COLO668 (cell line): ENCODE results near the gene SMTN.

Experiments
- DNase-seq: peaks from one replicate; lab custom pipeline; 2025; ENCODE audit not compliant: unreplicated experiment; lab: John Stamatoyannopoulos, UW

Gene SMTN

GRCh38 chr22:31125521-31126117 lies 44.5 kb downstream of the SMTN start:
- DNase-seq, result no peak

- DNase-seq, result no peak
Observed at GRCh38 chr22:31126128-31126868, 45.2 kb downstream of the SMTN start.

GRCh38 chr22:31126869-31127175 lies 45.7 kb downstream of the SMTN start:
- no peak for DNase-seq

- no peak for DNase-seq
Observed at GRCh38 chr22:31127181-31127772, 46.2 kb downstream of the SMTN start.

GRCh38 chr22:31128156-31128555 lies 47.0 kb downstream of the SMTN start:
- no peak for DNase-seq

GRCh38 chr22:31130873-31131272 lies 49.8 kb downstream of the SMTN start:
- DNase-seq, result no peak

GRCh38 chr22:31133911-31134310 lies 52.8 kb downstream of the SMTN start:
- DNase-seq, result no peak

- no peak for DNase-seq
Observed at GRCh38 chr22:31134688-31135087, 53.6 kb downstream of the SMTN start.

- DNase-seq, result no peak
Observed at GRCh38 chr22:31135706-31136105, 54.6 kb downstream of the SMTN start.

GRCh38 chr22:31136155-31136554 lies 55.0 kb downstream of the SMTN start:
- no peak for DNase-seq

- DNase-seq, result no peak
Observed at GRCh38 chr22:31136711-31137110, 55.6 kb downstream of the SMTN start.

- no peak for DNase-seq
Observed at GRCh38 chr22:31137721-31138120, 56.6 kb downstream of the SMTN start.

GRCh38 chr22:31138126-31138525 lies 57.0 kb downstream of the SMTN start:
- DNase-seq, result no peak

- DNase-seq, result no peak
Observed at GRCh38 chr22:31139066-31139465, 57.9 kb downstream of the SMTN start.

GRCh38 chr22:31139866-31140716 lies 59.0 kb downstream of the SMTN start, which contains the start of gene PLA2G3:
PLA2G3 (minus strand) TSS chr22:31140508; CDS start chr22:31140354, 154 bp downstream.
- DNase-seq, result peak; percentile 52

GRCh38 chr22:31140746-31141145 lies 59.6 kb downstream of the SMTN start:
- DNase-seq, result no peak

GRCh38 chr22:31141551-31141950 lies 60.4 kb downstream of the SMTN start:
- DNase-seq, result no peak

- DNase-seq, result no peak
Observed at GRCh38 chr22:31142285-31142684, 61.2 kb downstream of the SMTN start.

GRCh38 chr22:31143038-31143437 lies 61.9 kb downstream of the SMTN start:
- no peak for DNase-seq

GRCh38 chr22:31143537-31143936 lies 62.4 kb downstream of the SMTN start:
- no peak for DNase-seq

GRCh38 chr22:31144223-31144622 lies 63.1 kb downstream of the SMTN start:
- DNase-seq, result no peak

GRCh38 chr22:31148488-31148887 lies 67.4 kb downstream of the SMTN start:
- no peak for DNase-seq
